Mesothelial cell of epicardium (in vitro differentiated cells): ENCODE measurements around the gene UNC5A. TPM values are rescaled to one million over a fixed set of nuclear protein-coding genes. Genes with fewer than 3 reads are reported as not detected.

Experiments
- DNase-seq, 2 experiments: peaks; one replicate each; pipeline ENCODE4 v3.0.0; 2021; ENCODE audit warnings: low spot score in 2 of 2; ENCODE audit not compliant: unreplicated experiment in 2 of 2
- H3K27ac Mint-ChIP-seq: 2 replicates; pipeline ENCODE4 v1.8.0; 2021; ENCODE audit warnings: mixed read lengths
- H3K27me3 Mint-ChIP-seq: 2 replicates; pipeline ENCODE4 v1.8.0; 2021; ENCODE audit warnings: low read depth, mixed read lengths
- H3K36me3 Mint-ChIP-seq: 2 replicates; pipeline ENCODE4 v1.8.0; 2021; ENCODE audit warnings: mixed read lengths
- H3K4me1 Mint-ChIP-seq: 2 replicates; pipeline ENCODE4 v1.8.0; 2021; ENCODE audit warnings: mixed read lengths
- H3K4me3 Mint-ChIP-seq: 2 replicates; pipeline ENCODE4 v1.8.0; 2021; ENCODE audit warnings: mild to moderate bottlenecking, moderate library complexity, mixed read lengths
- H3K9me3 Mint-ChIP-seq: 2 replicates; pipeline ENCODE4 v1.8.0; 2021; ENCODE audit warnings: mixed read lengths
- total RNA-seq: library from RNA; stranded (reverse); gene quantifications from 3 replicates; pipeline ENCODE4 v1.2.1, GENCODE V29; 2021
- TF ChIP-seq, protein P1 (sequence below): fragments of 200-600 bp; sonication (generic); IDR thresholded peaks from one replicate; pipeline ENCODE4 v1.5.0; 2021; ENCODE audit warnings: antibody characterized with exemption; ENCODE audit not compliant: unreplicated experiment

The UNC5A gene
- total RNA-seq, 1 donor from 2014 or later: not detected

GRCh38 chr5:176851380-176851779 is 41.0 kb downstream of the UNC5A start:
- H3K4me3 Mint-ChIP-seq: no peak overlapping the region
- peaks cover 31% of the 10 kb centered on the region for H3K27me3 Mint-ChIP-seq
- no peak overlapping the region for H3K27ac Mint-ChIP-seq
- H3K9me3 Mint-ChIP-seq: no peaks in the 10 kb centered on the region
- H3K4me1 Mint-ChIP-seq: peaks cover 3% of the 10 kb centered on the region
- no peak for DNase-seq
- TF ChIP-seq, protein P1, sequence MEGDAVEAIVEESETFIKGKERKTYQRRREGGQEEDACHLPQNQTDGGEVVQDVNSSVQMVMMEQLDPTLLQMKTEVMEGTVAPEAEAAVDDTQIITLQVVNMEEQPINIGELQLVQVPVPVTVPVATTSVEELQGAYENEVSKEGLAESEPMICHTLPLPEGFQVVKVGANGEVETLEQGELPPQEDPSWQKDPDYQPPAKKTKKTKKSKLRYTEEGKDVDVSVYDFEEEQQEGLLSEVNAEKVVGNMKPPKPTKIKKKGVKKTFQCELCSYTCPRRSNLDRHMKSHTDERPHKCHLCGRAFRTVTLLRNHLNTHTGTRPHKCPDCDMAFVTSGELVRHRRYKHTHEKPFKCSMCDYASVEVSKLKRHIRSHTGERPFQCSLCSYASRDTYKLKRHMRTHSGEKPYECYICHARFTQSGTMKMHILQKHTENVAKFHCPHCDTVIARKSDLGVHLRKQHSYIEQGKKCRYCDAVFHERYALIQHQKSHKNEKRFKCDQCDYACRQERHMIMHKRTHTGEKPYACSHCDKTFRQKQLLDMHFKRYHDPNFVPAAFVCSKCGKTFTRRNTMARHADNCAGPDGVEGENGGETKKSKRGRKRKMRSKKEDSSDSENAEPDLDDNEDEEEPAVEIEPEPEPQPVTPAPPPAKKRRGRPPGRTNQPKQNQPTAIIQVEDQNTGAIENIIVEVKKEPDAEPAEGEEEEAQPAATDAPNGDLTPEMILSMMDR: no peak
- no peaks in the 10 kb centered on the region for H3K36me3 Mint-ChIP-seq

- peaks cover 35% of the 10 kb centered on the region for H3K27me3 Mint-ChIP-seq
- no peak overlapping the region for H3K27ac Mint-ChIP-seq
- peaks cover 3% of the 10 kb centered on the region for H3K4me1 Mint-ChIP-seq
- DNase-seq: no peak
- no peaks in the 10 kb centered on the region for H3K9me3 Mint-ChIP-seq
- TF ChIP-seq, protein P1: no peak
- H3K36me3 Mint-ChIP-seq: no peaks in the 10 kb centered on the region
- no peak overlapping the region for H3K4me3 Mint-ChIP-seq
Measured at GRCh38 chr5:176851871-176852658, 41.7 kb downstream of the UNC5A start.

DNA sequence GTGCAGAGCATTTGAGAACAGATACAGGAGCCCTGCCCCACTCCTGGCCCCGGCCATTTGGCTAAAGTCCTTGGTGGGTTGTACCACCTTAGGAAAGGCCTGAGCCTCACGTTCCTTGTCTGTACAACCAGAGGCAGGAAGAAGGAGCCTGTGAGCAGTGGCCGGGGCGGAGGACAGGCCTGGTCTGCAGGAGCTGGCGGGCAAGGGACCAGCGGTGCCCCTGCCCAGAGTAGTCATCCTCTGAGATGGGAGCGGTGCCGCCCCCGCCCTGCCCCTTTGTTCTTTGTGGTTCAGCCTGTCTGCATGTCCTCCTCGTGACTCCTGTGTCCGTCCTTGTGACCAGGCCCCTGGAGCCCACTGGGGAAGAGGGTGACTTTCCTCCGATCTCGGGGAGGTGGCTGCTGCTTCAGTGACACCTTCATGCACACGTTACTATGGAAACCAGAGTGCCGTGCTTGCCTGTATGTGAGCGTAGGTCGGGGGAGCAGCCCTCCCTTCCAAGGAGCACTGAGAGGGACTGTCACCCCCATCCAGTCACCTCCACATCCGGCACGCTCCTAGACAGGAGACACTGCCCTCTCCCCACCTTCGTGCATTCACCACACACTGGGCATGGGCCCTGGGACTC is 42.9 kb downstream of the UNC5A start:
- Mint-ChIP-seq H3K27ac (no peak overlapping the region), H3K9me3 (no peaks in the 10 kb centered on the region)
- TF ChIP-seq, protein P1: no peak

DNA sequence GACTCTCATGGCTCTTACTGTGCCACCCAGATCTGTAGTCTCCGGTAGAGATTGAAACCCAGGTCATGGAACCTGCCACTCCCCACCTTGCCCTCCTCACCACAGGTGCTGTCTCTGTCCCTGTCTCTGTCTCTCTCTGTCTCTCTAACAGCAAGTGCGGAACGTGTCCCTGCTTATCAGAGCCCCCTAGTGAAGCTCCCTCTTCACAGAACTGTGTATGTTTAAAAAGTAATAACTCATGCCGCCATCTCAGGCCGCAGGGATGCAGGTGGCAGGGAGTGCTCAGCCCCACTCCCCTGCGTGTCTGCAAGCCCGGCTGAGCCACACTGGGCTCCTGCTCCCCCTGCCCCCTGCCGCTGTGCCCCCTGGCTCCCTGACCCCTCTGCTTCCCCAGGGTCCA is 43.8 kb downstream of the UNC5A start:
- H3K27ac Mint-ChIP-seq: no peak overlapping the region
- H3K9me3 Mint-ChIP-seq: no peaks in the 10 kb centered on the region
- peaks cover 45% of the 10 kb centered on the region for H3K27me3 Mint-ChIP-seq
- H3K4me3 Mint-ChIP-seq: no peak overlapping the region
- DNase-seq: no peak
- H3K36me3 Mint-ChIP-seq: no peaks in the 10 kb centered on the region
- TF ChIP-seq, protein P1: no peak
- H3K4me1 Mint-ChIP-seq: peaks cover 3% of the 10 kb centered on the region

More for the DNA sequence above, 42.9 kb downstream of the UNC5A start:
- DNase-seq: no peak
- Mint-ChIP-seq H3K4me1 (peaks cover 3% of the 10 kb centered on the region), H3K4me3 (no peak overlapping the region), H3K36me3 (no peaks in the 10 kb centered on the region), H3K27me3 (peaks cover 44% of the 10 kb centered on the region)

- Mint-ChIP-seq H3K4me3 (no peak overlapping the region), H3K27ac (no peak overlapping the region), H3K27me3 (peaks cover 41% of the 10 kb centered on the region), H3K4me1 (peaks cover 3% of the 10 kb centered on the region), H3K9me3 (no peaks in the 10 kb centered on the region), H3K36me3 (no peaks in the 10 kb centered on the region)
- no peak for DNase-seq
- TF ChIP-seq, protein P1: no peak
Measured at GRCh38 chr5:176855598-176855997, 45.2 kb downstream of the UNC5A start.
